Measurements from ENCODE around the gene ABO.
"Not testable (repeated sequence)": the region's sequence is repeated elsewhere in the genome, so short reads cannot be mapped to it uniquely, and the experiment has no call there.

ABO gene

DNA sequence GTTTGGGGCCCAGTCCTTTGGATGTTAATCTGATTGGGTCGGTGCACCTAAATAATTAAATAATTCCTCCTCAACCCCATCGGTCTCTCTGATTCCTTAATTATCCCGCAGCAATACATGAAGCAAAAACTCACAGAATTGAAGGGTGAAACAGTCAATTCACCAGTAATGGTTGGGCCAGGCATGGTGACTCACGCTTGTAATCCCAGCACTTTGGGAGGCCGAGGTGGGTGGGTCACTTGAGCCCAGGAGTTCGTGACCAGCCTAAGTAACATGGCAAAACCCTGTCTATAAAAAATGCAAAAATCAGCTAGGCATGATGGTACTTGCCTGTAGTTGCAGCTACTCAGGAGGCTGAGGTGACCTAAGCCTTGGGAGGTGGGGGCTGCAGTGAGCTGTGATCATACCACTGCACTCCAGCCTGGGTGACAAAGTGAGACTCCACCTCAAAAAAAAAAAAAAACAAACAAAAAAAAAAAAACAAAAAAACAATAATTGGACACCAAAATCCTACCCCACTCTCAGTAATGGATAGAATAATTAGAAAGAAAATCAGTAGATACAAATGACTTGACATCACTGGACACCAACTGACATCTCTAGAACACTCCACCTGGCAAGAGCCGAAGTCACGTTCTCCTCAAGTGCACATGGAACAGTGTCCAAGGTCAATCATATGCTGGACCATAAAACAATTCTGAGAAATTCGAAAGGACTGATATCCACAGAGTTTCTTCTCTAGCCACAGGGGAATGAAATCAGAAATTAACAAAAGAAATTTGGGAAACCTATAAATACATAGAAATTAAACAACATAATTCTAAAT is 5.3 kb downstream of the ABO start:
- no peak for TF ChIP-seq CTCF (IDR thresholded peaks at IDR 0.05; ENCODE audit: low read depth, low read length, missing control alignments)
- no peak overlapping the region for H3K4me3 ChIP-seq (ENCODE audit: low read depth, low read length)
- DNase-seq (ENCODE audit: low read depth) = no peak

GRCh38 chr9:133269136-133269535 is 5.9 kb downstream of the ABO start:
- not testable (repeated sequence) for H3K4me3 ChIP-seq (ENCODE audit: low read depth, low read length); DNase-seq (ENCODE audit: low read depth)

GRCh38 chr9:133268335-133269056 is 6.5 kb downstream of the ABO start:
- no peak for DNase-seq (ENCODE audit: low read depth)
- no peak for TF ChIP-seq CTCF (IDR thresholded peaks at IDR 0.05; ENCODE audit: low read depth, low read length, missing control alignments)
- no peak overlapping the region for H3K4me3 ChIP-seq (ENCODE audit: low read depth, low read length)

DNA sequence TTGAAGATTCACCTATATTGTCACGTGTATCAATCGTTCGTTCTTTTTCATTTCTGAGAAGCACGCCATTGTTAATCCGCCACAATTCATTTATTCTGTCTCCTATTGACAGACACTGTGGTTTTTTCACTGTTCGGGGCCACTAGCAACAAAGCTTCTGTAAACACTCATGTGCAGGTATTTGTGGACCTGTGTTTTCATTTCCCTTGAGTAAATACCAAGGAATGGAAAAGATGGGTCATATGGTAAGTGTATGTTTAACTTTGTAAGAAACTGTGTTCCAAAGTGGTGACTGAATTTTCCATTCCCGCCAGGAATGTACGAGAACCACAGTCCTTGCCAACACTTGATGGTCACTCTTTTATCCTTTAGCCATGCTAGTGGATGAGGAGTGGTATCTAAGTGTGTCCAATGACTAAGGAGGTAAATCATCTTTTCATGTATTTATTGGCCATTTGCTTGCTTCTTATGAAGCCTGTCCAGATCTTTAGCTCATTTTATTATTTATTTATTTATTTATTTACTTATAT is 10.7 kb downstream of the ABO start:
- TF ChIP-seq CTCF (IDR thresholded peaks at IDR 0.05; ENCODE audit: low read depth, low read length, missing control alignments) = no peak
- no peak overlapping the region for H3K4me3 ChIP-seq (ENCODE audit: low read depth, low read length)
- DNase-seq (ENCODE audit: low read depth) = no peak

GRCh38 chr9:133263557-133263956 is 11.4 kb downstream of the ABO start:
- no peak for TF ChIP-seq CTCF (IDR thresholded peaks at IDR 0.05; ENCODE audit: low read depth, low read length, missing control alignments)
- no peak for DNase-seq (ENCODE audit: low read depth)
- no peak overlapping the region for H3K4me3 ChIP-seq (ENCODE audit: low read depth, low read length)

GRCh38 chr9:133262226-133262625 is 12.8 kb downstream of the ABO start:
- no peak for TF ChIP-seq CTCF (IDR thresholded peaks at IDR 0.05; ENCODE audit: low read depth, low read length, missing control alignments)
- no peak overlapping the region for H3K4me3 ChIP-seq (ENCODE audit: low read depth, low read length)
- DNase-seq (ENCODE audit: low read depth) = no peak

DNA sequence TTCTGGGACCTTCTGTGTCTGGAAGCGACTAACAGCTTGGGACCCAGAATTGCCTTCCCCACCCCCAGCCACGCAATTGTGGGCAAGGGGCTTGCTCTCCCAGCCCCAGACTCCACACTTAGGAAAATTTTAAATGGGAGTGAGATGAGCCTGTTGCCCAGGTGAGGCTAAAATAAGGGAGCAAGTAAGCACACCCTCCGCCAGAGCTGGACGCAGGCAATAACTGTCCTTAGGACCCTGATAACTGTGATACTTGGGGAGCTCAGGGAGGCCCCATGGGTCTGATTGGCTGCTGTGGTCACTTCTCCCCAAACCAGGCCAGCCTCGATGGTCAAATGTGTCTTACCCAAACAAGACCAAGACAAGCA is 13.3 kb downstream of the ABO start:
- no peak overlapping the region for H3K4me3 ChIP-seq (ENCODE audit: low read depth, low read length)
- TF ChIP-seq CTCF (IDR thresholded peaks at IDR 0.05; ENCODE audit: low read depth, low read length, missing control alignments) = no peak
- DNase-seq (ENCODE audit: low read depth) = no peak

Data from GM12864 (cell line).